DND-41 (cell line): ENCODE results near the gene LRRN4.

Experiments
- ATAC-seq: fragments of 200-7000 bp; cut with Tn5 transposase; 3 replicates; pipeline ENCODE4 v1.9.1; 2021; ENCODE audit warnings: low read depth; ENCODE audit not compliant: insufficient read depth
- DNase-seq: peaks from one replicate; pipeline ENCODE4 v3.0.0-alpha.2; 2020
- H2AFZ ChIP-seq: 2 replicates; pipeline ENCODE4 v1.6.0; 2012; ENCODE audit warnings: low read depth, low read length
- H3K27ac ChIP-seq: 2 replicates; pipeline ENCODE4 v1.5.1; 2012; ENCODE audit warnings: low read length, inconsistent platforms
- H3K27me3 ChIP-seq: fragments of 200-600 bp; sonication (generic); 2 replicates; pipeline ENCODE4 v1.6.0; 2012; ENCODE audit warnings: low read length, mild to moderate bottlenecking, inconsistent platforms; ENCODE audit not compliant: insufficient read depth, poor library complexity
- H3K36me3 ChIP-seq: 2 replicates; pipeline ENCODE4 v1.5.1; 2012; ENCODE audit warnings: low read length, inconsistent platforms; ENCODE audit not compliant: insufficient read depth
- H3K4me1 ChIP-seq: 2 replicates; pipeline ENCODE4 v1.5.1; 2012; ENCODE audit warnings: mild to moderate bottlenecking, low read length; ENCODE audit not compliant: insufficient read depth
- H3K4me2 ChIP-seq: 2 replicates; pipeline ENCODE4 v1.6.0; 2012; ENCODE audit warnings: mild to moderate bottlenecking, moderate library complexity, low read length, inconsistent platforms; ENCODE audit not compliant: insufficient read depth
- H3K4me3 ChIP-seq, 2 experiments: fragments of 200-600 bp in 1 of 2; shearing (Covaris generic) in 1 of 2; 2 replicates each; pipeline ENCODE4 v1.5.1; 2012 to 2016; ENCODE audit warnings: inconsistent platforms in 2 of 2, low read length in 2 of 2, mild to moderate bottlenecking in 2 of 2, low read depth in 1 of 2, moderate library complexity in 1 of 2
- H3K79me2 ChIP-seq: 2 replicates; pipeline ENCODE4 v1.6.0; 2012; ENCODE audit warnings: low read length, inconsistent platforms; ENCODE audit not compliant: insufficient read depth
- H3K9ac ChIP-seq: 2 replicates; pipeline ENCODE4 v1.6.0; 2012; ENCODE audit warnings: low read depth, mild to moderate bottlenecking, inconsistent platforms, low read length, moderate library complexity
- H3K9me3 ChIP-seq: 2 replicates; pipeline ENCODE4 v1.5.1; 2012; ENCODE audit warnings: low read length, moderate library complexity, mild to moderate bottlenecking, inconsistent platforms; ENCODE audit not compliant: insufficient read depth, severe bottlenecking
- H4K20me1 ChIP-seq: 2 replicates; pipeline ENCODE4 v1.6.0; 2012; ENCODE audit warnings: low read length; ENCODE audit not compliant: insufficient read depth
- EZH2 ChIP-seq: IDR thresholded peaks from 3 replicates; pipeline ENCODE4 v1.6.1; 2012; ENCODE audit warnings: borderline replicate concordance, low read depth, mild to moderate bottlenecking, moderate library complexity, low read length, inconsistent platforms; ENCODE audit not compliant: severe bottlenecking
- TF ChIP-seq, protein P1 (sequence below): IDR thresholded peaks from 2 replicates; pipeline ENCODE4 v1.5.1; 2012; ENCODE audit warnings: borderline replicate concordance, low read length, moderate library complexity, mild to moderate bottlenecking; ENCODE audit not compliant: poor library complexity, severe bottlenecking; ENCODE audit errors: extremely low read depth

Gene LRRN4

DNA sequence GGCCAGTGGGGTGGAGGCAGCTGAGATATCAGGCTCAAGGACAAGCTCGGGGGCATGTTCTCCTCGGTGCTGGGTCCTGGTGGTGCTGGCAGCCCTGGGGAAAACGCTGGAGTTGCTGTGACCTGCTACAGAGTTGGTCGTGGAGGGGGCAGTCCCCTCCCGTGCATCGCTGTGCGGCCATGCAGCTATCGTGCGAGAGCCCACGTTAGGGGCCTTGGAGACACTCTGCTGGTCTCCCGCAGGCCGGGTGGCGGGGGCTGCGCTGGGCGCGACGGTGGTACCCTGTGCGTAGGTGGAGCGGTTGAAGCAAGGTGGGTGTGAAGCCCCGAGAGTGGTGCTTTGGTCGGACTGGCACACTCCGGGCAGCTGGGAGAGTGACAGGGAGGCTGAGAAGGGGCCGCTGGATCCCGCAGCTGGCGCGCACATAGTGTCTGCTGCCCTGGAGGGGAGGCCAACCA, 12.0 kb downstream of the LRRN4 start:
- TF ChIP-seq, protein P1, sequence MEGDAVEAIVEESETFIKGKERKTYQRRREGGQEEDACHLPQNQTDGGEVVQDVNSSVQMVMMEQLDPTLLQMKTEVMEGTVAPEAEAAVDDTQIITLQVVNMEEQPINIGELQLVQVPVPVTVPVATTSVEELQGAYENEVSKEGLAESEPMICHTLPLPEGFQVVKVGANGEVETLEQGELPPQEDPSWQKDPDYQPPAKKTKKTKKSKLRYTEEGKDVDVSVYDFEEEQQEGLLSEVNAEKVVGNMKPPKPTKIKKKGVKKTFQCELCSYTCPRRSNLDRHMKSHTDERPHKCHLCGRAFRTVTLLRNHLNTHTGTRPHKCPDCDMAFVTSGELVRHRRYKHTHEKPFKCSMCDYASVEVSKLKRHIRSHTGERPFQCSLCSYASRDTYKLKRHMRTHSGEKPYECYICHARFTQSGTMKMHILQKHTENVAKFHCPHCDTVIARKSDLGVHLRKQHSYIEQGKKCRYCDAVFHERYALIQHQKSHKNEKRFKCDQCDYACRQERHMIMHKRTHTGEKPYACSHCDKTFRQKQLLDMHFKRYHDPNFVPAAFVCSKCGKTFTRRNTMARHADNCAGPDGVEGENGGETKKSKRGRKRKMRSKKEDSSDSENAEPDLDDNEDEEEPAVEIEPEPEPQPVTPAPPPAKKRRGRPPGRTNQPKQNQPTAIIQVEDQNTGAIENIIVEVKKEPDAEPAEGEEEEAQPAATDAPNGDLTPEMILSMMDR = no peak
- TF ChIP-seq EZH2 = no peak
- no peaks in the 10 kb centered on the region for H3K9me3 ChIP-seq
- no peak overlapping the region for H3K4me3 ChIP-seq
- H4K20me1 ChIP-seq = 0 out of 2 replicates have a peak, but pooled peaks cover 4% of the 10 kb centered on the region
- peaks cover 52% of the 10 kb centered on the region for H3K36me3 ChIP-seq
- DNase-seq (no peak), ATAC-seq (peak; percentile 15; the same call in 1 of the 3 replicates)
- no peak overlapping the region for H3K4me2 ChIP-seq
- H3K4me1 ChIP-seq = no peaks in the 10 kb centered on the region
- H3K27me3 ChIP-seq = no peaks in the 10 kb centered on the region
- H2AFZ ChIP-seq = no peak overlapping the region
- H3K9ac ChIP-seq = no peak overlapping the region
- no peak overlapping the region for H3K27ac ChIP-seq
- no peaks in the 10 kb centered on the region for H3K79me2 ChIP-seq

DNA sequence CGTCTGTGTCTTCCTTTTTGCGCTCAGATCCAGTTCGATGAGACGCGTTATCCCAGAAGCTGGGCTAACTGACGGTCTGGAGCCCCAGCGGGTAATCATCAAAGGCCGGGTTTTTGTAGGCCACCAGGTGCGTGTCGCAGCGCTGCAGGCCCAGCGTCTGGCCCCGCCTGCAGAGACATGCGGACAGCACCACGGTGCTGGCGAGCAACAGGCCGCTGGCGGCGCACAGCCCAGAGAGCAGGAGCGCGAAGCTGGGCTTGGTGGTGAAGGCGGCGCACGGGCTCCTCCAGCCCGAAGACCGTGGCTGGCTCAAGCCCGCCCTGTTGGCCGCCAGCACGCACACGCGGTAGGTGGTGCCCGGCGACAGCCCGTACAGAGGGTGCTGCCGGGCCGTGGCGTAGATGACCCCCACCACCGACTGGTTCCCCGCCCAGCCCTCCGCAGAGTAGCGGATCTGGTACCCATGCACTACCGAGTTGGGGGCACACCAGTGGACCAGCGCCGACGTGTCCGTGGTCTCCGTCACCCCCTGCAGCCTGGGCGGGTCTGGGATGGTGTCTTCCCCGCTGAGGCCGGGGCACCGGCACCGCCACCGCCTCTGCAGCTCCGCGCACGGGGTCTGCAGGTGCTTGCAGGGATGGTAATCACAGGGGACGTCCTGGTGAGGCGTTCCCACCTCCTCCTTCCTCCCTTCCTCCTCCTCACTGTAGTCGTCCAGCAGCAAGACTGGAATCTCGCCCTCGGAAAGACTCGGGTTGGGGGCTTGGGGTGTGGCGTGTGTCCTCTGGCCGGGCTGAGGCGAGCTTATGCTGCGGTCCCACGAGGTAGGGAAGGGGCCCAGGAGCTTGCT, 12.7 kb downstream of the LRRN4 start:
- Histone ChIP-seq H2AFZ (no peak overlapping the region), H3K4me1 (no peaks in the 10 kb centered on the region), H3K4me2 (no peak overlapping the region), H4K20me1 (0 out of 2 replicates have a peak, but pooled peaks cover 4% of the 10 kb centered on the region), H3K27me3 (no peaks in the 10 kb centered on the region), H3K79me2 (no peaks in the 10 kb centered on the region), H3K9me3 (no peaks in the 10 kb centered on the region), H3K9ac (no peak overlapping the region), H3K27ac (no peak overlapping the region), H3K4me3 (no peak overlapping the region), H3K36me3 (peaks cover 58% of the 10 kb centered on the region)
- TF ChIP-seq, protein P1 = no peak
- no peak for TF ChIP-seq EZH2
- DNase-seq = no peak
- ATAC-seq = 0 out of 3 replicates have a peak, but pooled peaks have one; percentile 10

DNA sequence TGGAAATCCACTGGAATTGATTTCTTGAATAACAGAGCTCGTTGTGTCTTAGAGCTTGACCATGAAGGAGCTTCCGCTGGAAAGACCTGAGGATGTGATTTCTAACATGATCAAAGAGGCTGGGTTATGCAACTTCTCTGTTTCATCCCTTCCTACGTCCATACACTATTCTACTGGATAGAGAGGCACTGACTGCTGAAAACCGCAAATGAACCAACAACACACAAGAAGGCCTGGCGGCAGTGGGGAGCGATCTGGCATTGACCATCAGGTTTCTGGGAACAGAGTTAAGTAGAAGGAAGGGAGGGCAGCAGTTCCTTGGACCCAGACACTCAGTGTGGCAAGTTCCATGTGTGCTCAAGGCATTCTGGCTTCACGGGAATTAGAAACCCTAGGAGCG, 13.3 kb downstream of the LRRN4 start:
- peaks cover 62% of the 10 kb centered on the region for H3K36me3 ChIP-seq
- H3K9ac ChIP-seq = no peak overlapping the region
- H3K9me3 ChIP-seq = no peaks in the 10 kb centered on the region
- no peak overlapping the region for H3K4me3 ChIP-seq
- H3K4me2 ChIP-seq = no peak overlapping the region
- H3K27me3 ChIP-seq = no peaks in the 10 kb centered on the region
- 0 out of 2 replicates have a peak, but pooled peaks cover 4% of the 10 kb centered on the region for H4K20me1 ChIP-seq
- H3K4me1 ChIP-seq = no peaks in the 10 kb centered on the region
- H2AFZ ChIP-seq = no peak overlapping the region
- no peaks in the 10 kb centered on the region for H3K79me2 ChIP-seq
- ATAC-seq = no peak
- TF ChIP-seq, protein P1 = no peak
- no peak for TF ChIP-seq EZH2
- no peak for DNase-seq
- no peak overlapping the region for H3K27ac ChIP-seq
